Cardiac fibroblast (primary cell): ENCODE data around the gene PALLD.

Experiments used
- DNase-seq, 2 donors: peaks; one replicate each; pipeline versions ENCODE4 v3.0.0 to v3.0.0-alpha.2; 2010; ENCODE audit warnings: low read depth in 2 of 2
- H3K4me3 ChIP-seq, 2 donors: replicated peaks in 1 of 2; 1 replicate in 1 of 2; 2 replicates in 1 of 2; pipeline ENCODE4 v1.5.1; 2011; ENCODE audit warnings: low read depth in 2 of 2, low read length in 2 of 2, mild to moderate bottlenecking in 2 of 2, moderate library complexity in 1 of 2
- CTCF ChIP-seq: IDR thresholded peaks from one replicate; pipeline ENCODE4 v1.5.1; 2011; ENCODE audit warnings: low read depth, mild to moderate bottlenecking, low read length, inconsistent platforms

Gene PALLD

GRCh38 chr4:168791376-168791775 is 294.5 kb downstream of the PALLD start:
- H3K4me3 ChIP-seq = no peak overlapping the region
- no peak for DNase-seq
- no peak for TF ChIP-seq CTCF

- DNase-seq = no peak
These were observed 296.7 kb downstream of the PALLD start for GRCh38 chr4:168793542-168793941.

GRCh38 chr4:168794092-168794707 is 297.3 kb downstream of the PALLD start:
- no peak for TF ChIP-seq CTCF
- no peak for DNase-seq
- no peak overlapping the region for H3K4me3 ChIP-seq

More at GRCh38 chr4:168793542-168793941, 296.7 kb downstream of the PALLD start:
- no peak overlapping the region for H3K4me3 ChIP-seq
- no peak for TF ChIP-seq CTCF

GRCh38 chr4:168794881-168795280 is 298.0 kb downstream of the PALLD start:
- H3K4me3 ChIP-seq = no peak overlapping the region
- no peak for TF ChIP-seq CTCF
- no peak for DNase-seq

GRCh38 chr4:168795346-168795745 is 298.5 kb downstream of the PALLD start:
- no peak for DNase-seq
- TF ChIP-seq CTCF = no peak

GRCh38 chr4:168796362-168797106 is 299.7 kb downstream of the PALLD start:
- H3K4me3 ChIP-seq = no peak overlapping the region
- TF ChIP-seq CTCF = no peak
- peak; percentile 64 to 85 for DNase-seq

More at GRCh38 chr4:168795346-168795745, 298.5 kb downstream of the PALLD start:
- no peak overlapping the region for H3K4me3 ChIP-seq
